GM23248 (cell line): ENCODE results near the gene NOP10.

Source experiments
- EZH2 ChIP-seq: fragments of 200-600 bp; sonication (generic); IDR thresholded peaks from 2 replicates; pipeline ENCODE4 v1.6.1; 2018; ENCODE audit warnings: antibody characterized with exemption, mild to moderate bottlenecking; ENCODE audit not compliant: insufficient read depth, poor library complexity, severe bottlenecking
- EZH2phosphoT487 ChIP-seq: fragments of 200-600 bp; sonication (generic); IDR thresholded peaks from 2 replicates; pipeline ENCODE4 v1.6.1; 2018; ENCODE audit warnings: antibody characterized with exemption, moderate library complexity, mild to moderate bottlenecking, low read depth; ENCODE audit not compliant: insufficient read depth

DNA sequence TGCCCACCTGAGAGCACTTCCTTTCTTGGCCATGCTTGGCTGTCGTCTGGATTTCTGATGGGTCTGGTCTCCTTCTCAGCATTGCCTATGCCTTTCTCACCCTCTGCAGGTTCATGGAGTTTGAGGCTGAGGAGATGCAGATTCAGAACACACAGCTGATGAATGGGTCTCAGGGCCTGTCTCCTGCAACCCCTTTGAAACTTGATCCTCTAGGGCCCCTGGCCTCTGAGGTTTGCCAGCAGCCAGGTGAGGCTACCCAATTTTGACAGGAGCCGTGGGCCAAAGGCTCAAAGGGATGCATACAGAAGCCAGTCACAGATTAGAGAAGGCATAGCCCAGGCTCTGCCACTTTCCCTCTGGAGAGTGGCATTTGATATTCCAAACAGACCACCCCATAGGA lies 10.7 kb upstream of the NOP10 start:
- TF ChIP-seq EZH2phosphoT487, result no peak
- no peak for TF ChIP-seq EZH2
